HEK293T (cell line): ENCODE measurements around the gene RNF217.

ENCODE experiments used
- CTCF ChIA-PET: fragments of 350-600 bp; formaldehyde crosslinking; extraction: SDS; loops from one replicate; lab custom pipeline; 2021; ENCODE audit warnings: antibody characterized with exemption, inconsistent platforms; lab: Yijun Ruan, JAX
- POLR2A ChIA-PET: fragments of 350-600 bp; formaldehyde crosslinking; extraction: SDS; loops from one replicate; lab custom pipeline; 2020; ENCODE audit warnings: antibody characterized with exemption, inconsistent platforms; lab: Yijun Ruan, JAX
- DNase-seq: peaks from one replicate; pipeline ENCODE4 v3.0.0; 2012; ENCODE audit warnings: mixed read lengths; ENCODE audit errors: extremely low spot score
- ARNT ChIP-seq: fragments of 450-650 bp; IDR thresholded peaks from 2 replicates; pipeline ENCODE4 v1.6.1; 2017; ENCODE audit warnings: mild to moderate bottlenecking
- BHLHE40 ChIP-seq: fragments of 450-650 bp; IDR thresholded peaks from 2 replicates; pipeline ENCODE4 v1.6.1; 2016; ENCODE audit warnings: mild to moderate bottlenecking, moderate library complexity, borderline replicate concordance
- CTBP1 ChIP-seq: fragments of 450-650 bp; IDR thresholded peaks from 2 replicates; pipeline ENCODE4 v1.6.1; 2016; ENCODE audit warnings: borderline replicate concordance
- ELF4 ChIP-seq: fragments of 450-650 bp; IDR thresholded peaks from 2 replicates; pipeline ENCODE4 v1.6.1; 2017; ENCODE audit warnings: antibody characterized with exemption
- FOXA1 ChIP-seq: fragments of 450-650 bp; IDR thresholded peaks from 2 replicates; pipeline ENCODE4 v1.6.1; 2016; ENCODE audit warnings: mild to moderate bottlenecking
- FOXK2 ChIP-seq: fragments of 450-650 bp; IDR thresholded peaks from 2 replicates; pipeline ENCODE4 v1.6.1; 2016; ENCODE audit warnings: mild to moderate bottlenecking
- FOXM1 ChIP-seq: fragments of 450-650 bp; IDR thresholded peaks from 2 replicates; pipeline ENCODE4 v1.6.1; 2017; ENCODE audit warnings: mild to moderate bottlenecking, borderline replicate concordance
- HDGF ChIP-seq: fragments of 450-650 bp; IDR thresholded peaks from 2 replicates; pipeline ENCODE4 v1.6.1; 2017; ENCODE audit warnings: antibody characterized with exemption, borderline replicate concordance
- L3MBTL2 ChIP-seq: fragments of 450-650 bp; conservative IDR thresholded peaks from 2 replicates; pipeline ENCODE4 v1.6.1; 2016; ENCODE audit warnings: mild to moderate bottlenecking
- LEF1 ChIP-seq: fragments of 450-650 bp; IDR thresholded peaks from 2 replicates; pipeline ENCODE4 v1.6.1; 2017; ENCODE audit warnings: mild to moderate bottlenecking, borderline replicate concordance
- NFRKB ChIP-seq: fragments of 450-650 bp; IDR thresholded peaks from 2 replicates; pipeline ENCODE4 v1.6.1; 2016; ENCODE audit warnings: mild to moderate bottlenecking, moderate library complexity
- SP1 ChIP-seq: fragments of 450-650 bp; IDR thresholded peaks from 2 replicates; pipeline ENCODE4 v1.6.1; 2017
- SUZ12 ChIP-seq: fragments of 450-650 bp; IDR thresholded peaks from 2 replicates; pipeline ENCODE4 v1.6.1; 2016; ENCODE audit warnings: mild to moderate bottlenecking
- TARDBP ChIP-seq: fragments of 450-650 bp; IDR thresholded peaks from 2 replicates; pipeline ENCODE4 v1.6.1; 2016
- ZNF384 ChIP-seq: fragments of 450-650 bp; IDR thresholded peaks from 2 replicates; pipeline ENCODE4 v1.6.1; 2016
- TF ChIP-seq, protein P1 (sequence below): fragments of 450-650 bp; IDR thresholded peaks from 2 replicates; pipeline ENCODE4 v1.6.1; 2016

The RNF217 gene

DNA sequence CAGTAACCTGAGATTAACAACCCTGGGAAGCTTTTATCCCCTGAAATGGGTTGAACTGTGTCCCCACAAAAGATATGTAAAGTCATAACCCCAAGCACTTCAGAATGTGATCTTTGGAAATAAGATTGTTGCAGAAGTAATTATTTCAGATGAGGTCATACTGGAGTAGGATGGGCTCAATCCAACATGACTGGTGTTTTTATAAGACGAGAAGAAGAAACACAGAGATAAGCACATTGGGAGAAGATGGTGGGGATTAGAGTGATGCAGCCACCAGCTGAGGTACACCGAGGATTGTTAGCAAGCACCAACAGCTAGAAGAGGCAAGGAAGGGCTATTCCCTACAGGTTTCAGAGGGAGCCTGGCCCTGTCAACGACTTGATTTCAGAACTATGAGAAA is 12.5 kb upstream of the RNF217 start:
- CTCF ChIA-PET, result no interaction called here
- DNase-seq, result no peak
- POLR2A ChIA-PET, result no interaction called here
- TF ChIP-seq LEF1, result no peak
- TF ChIP-seq FOXM1, result no peak
- TF ChIP-seq SUZ12, result no peak
- TF ChIP-seq FOXA1, result no peak
- no peak for TF ChIP-seq ARNT
- no peak for TF ChIP-seq L3MBTL2
- TF ChIP-seq ELF4, result no peak

DNA sequence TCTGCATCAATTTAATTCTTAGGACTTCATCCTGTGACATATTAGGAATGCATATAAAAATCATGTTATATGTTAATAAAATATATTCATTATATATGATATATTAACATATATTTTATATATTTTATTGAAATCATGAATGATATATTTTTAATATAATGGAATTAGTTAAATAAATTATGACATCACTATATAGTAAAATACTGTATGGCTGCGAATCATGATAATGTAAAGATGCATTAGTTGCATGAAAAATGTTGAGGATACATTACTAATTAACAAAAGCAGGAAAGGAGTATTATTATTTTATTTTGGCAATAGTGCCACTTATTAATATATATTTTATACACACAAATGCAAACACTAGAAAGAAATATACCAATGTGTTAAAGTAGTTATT is 8.4 kb upstream of the RNF217 start:
- ChIA-PET POLR2A (no interaction called here), CTCF (no interaction called here)
- no peak for TF ChIP-seq FOXK2
- TF ChIP-seq ZNF384, result no peak
- TF ChIP-seq SUZ12, result no peak
- no peak for TF ChIP-seq CTBP1
- TF ChIP-seq, protein P1, sequence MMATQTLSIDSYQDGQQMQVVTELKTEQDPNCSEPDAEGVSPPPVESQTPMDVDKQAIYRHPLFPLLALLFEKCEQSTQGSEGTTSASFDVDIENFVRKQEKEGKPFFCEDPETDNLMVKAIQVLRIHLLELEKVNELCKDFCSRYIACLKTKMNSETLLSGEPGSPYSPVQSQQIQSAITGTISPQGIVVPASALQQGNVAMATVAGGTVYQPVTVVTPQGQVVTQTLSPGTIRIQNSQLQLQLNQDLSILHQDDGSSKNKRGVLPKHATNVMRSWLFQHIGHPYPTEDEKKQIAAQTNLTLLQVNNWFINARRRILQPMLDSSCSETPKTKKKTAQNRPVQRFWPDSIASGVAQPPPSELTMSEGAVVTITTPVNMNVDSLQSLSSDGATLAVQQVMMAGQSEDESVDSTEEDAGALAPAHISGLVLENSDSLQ, result no peak
- no peak for TF ChIP-seq FOXM1
- TF ChIP-seq L3MBTL2, result no peak
- no peak for TF ChIP-seq ELF4
- TF ChIP-seq FOXA1, result no peak
- TF ChIP-seq BHLHE40, result no peak
- no peak for TF ChIP-seq HDGF
- TF ChIP-seq NFRKB, result no peak
- TF ChIP-seq ARNT, result no peak
- no peak for TF ChIP-seq LEF1
- TF ChIP-seq TARDBP, result no peak
- TF ChIP-seq SP1, result no peak
- no peak for DNase-seq

DNA sequence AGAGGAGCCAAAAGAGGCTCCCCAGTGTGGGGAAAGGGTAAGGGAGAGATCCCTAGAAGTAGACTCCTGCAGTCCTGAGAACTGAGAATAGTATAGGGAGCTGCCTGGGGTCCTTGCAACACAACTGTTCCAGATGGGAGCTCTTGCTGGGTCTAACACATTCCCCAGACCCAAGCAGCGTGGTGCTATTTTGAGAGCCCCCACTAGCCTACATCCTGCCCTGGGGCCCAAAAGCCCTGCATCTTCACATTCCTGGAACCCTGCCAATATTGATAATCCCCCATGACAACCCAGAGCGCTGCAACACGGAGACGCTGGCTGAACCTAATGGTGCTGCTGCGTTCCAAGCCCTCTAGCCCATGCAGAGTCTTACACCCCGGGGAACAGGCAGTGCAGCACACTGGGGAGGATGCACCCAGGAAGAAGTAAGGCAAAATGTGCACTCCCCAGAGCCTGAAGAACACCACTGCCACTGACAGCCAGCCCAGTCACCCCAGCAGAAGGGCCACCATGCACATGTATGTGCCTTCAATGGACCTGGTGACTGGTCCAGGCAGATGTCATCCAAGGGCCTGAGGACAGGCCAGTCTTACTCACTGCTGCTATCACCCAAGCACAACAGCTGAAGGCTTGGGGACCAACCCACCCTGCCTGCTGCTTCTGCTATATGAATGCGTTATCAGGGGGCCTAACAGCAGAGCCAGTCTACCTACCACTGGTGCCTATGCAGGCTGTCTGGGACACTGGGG is 7.0 kb upstream of the RNF217 start:
- ChIA-PET POLR2A (no interaction called here), CTCF (no interaction called here)
- DNase-seq, result no peak
- TF ChIP-seq FOXM1 (no peak), BHLHE40 (no peak), HDGF (no peak), FOXA1 (no peak), FOXK2 (no peak), SUZ12 (no peak), ARNT (no peak), SP1 (no peak), L3MBTL2 (no peak), ZNF384 (no peak), TARDBP (no peak), NFRKB (no peak), ELF4 (no peak), LEF1 (no peak), CTBP1 (no peak)
- TF ChIP-seq, protein P1, result no peak

DNA sequence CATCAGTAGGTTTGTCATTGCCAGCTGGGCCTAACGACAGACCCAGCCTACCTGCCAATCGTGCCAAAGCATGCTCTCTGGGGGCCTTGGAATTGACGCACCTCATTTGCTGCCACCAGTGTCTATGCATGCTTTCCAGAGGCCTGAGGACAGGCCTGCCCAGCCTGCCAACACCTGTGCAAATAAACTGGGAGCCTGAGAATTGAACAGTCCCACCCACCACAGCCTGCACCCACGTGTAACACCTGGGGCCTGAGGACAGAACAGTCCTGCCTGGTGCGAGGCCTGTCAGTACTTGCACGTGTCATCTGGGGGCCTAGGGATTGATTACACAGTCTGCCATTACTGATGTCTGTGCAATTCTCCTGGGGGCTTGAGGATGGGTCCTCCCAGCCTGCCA is 6.2 kb upstream of the RNF217 start:
- ChIA-PET POLR2A (no interaction called here), CTCF (no interaction called here)
- no peak for DNase-seq
- TF ChIP-seq SUZ12 (no peak), HDGF (no peak), SP1 (no peak), L3MBTL2 (no peak), ZNF384 (no peak), ELF4 (no peak), FOXA1 (no peak), BHLHE40 (no peak), TARDBP (no peak), NFRKB (no peak), FOXK2 (no peak), CTBP1 (no peak), ARNT (no peak), FOXM1 (no peak), LEF1 (no peak)
- TF ChIP-seq, protein P1, result no peak

DNA sequence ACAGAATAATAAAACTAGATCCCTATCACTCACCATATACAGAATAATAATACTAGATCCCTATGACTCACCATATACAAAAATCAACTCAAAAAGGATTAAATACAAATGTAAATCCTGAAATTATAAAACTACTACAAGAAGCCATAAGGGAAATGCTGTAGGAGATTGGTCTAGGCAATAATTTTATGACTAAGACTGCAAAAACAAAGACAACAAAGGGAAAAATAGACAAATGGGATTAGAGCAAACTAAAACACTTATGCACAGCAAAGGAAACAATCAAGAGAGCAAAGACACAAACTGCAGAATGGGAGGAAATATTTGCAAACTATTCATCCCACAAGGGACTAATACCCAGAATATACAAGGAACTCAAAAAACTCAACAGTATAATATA is 4.1 kb upstream of the RNF217 start:
- DNase-seq, result no peak
- POLR2A ChIA-PET, result no interaction called here

More for the DNA sequence above, 4.1 kb upstream of the RNF217 start:
- TF ChIP-seq CTBP1 (no peak), LEF1 (no peak), TARDBP (no peak), BHLHE40 (no peak), ZNF384 (no peak), NFRKB (no peak), ARNT (no peak), L3MBTL2 (no peak), HDGF (no peak), ELF4 (no peak), FOXK2 (no peak)
- TF ChIP-seq, protein P1, result no peak
- CTCF ChIA-PET, result no interaction called here
